NCI-H345 (cell line): ENCODE results near the gene VENTX.
A peak's percentile ranks its signal among the peaks of the same experiment; 100 is the strongest.

ENCODE experiments used
- DNase-seq: peaks from one replicate; lab custom pipeline; 2025; lab: John Stamatoyannopoulos, UW

VENTX gene

DNA sequence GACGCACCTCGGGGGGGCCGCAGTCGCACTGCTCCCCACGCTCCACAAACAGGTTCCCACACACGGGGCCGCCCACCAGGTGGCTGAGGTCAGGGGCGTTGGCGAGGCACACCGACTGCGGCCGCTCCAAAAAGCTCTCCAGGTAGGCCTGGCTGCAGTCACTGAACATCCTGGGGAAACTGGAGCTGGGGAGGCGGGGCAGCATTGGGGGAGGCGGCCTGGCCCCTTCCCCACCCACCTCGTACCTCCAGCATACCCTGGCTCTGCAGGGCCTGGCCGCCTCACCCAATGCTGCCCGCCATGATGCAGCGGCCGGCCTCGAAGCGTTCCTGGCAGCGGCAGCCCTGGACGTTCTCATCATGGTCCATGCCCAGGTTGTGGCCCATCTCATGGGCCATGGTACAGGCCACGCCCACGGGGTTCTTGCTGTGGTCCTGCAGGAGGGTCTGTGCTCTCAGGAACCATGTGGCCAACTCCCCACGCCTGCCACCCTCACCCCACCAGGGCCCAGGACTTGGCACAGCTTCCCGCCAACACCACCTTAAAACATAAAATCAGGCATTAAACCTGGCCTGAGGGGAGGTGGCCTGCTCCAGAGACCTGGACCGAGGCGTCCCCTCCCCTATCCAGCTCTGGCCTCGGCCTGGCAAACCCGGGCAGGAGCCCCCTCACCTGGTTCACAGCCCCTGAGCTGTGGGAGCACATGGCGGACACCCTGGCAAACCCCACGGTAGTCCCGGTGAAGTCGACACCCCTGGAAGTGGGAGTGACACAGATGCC, 34.1 kb downstream of the VENTX start:
- no peak for DNase-seq

DNA sequence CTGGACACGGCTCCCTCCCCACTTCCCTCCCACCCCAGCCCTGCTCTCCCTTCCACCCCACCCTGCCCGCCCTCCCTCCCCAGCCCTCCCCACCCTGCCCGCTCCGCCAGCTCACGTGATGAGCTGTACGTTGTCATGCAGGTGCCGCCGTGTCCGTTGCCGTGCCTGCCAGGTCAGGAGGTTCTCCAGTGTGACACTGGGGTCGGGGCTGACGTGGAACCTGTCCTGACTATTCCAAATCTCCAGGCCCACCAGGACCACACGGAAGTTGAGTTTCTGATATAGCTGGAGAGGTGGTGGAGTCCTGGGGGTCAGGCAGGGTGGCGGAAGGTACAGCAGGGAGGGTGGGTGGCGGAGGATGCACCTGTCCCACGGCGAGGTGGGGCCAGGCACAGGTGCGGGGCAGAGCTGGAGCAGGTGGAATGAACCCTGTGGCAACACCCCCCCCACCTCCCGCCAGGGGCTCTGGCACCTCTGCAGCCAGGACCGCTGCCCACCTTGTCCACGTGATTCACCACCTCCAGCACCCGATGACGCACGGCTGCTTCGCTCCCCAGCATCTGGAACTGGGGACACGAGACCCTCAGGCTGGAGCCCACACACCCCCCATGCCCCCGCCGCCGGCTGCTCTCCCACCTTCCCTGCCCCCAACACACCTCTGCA, 34.8 kb downstream of the VENTX start:
- DNase-seq, result no peak

DNA sequence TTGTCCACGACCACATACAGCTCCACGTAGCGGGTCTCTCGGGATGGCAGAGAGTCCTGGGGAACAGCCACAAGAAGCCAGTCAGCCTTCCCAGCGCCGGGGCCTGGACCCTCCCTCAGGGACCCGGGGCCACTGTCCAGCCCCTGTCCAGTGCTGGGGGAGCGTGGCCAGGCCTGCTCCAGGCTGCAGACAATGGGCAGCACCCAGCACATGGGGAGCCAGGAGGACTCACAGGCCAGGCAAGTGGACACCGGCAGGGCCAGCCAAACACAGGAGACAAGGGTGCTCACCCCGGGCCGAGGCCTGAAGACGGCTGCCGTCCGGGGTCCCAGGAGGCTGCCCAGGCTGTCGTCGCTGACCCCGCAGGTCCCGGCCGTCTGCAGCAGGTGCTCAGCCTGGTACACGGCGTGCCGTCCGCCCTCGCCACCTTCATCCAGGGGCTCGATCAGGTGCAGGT, 35.3 kb downstream of the VENTX start:
- no peak for DNase-seq

- no peak for DNase-seq
Observed at GRCh38 chr10:133273534-133274143, 36.0 kb downstream of the VENTX start.

- DNase-seq, result no peak
Observed at GRCh38 chr10:133274751-133275683, 37.4 kb downstream of the VENTX start.

- DNase-seq, result no peak
Observed at GRCh38 chr10:133275684-133276092, 38.0 kb downstream of the VENTX start.

- DNase-seq, result no peak
Observed at GRCh38 chr10:133276100-133276434, 38.4 kb downstream of the VENTX start.

- DNase-seq, result peak; percentile 9
Observed at GRCh38 chr10:133276435-133277201, 39.0 kb downstream of the VENTX start, which contains the start of gene ADAM8. ADAM8 (minus strand) TSS chr10:133276868; CDS start chr10:133276817, 51 bp downstream.

GRCh38 chr10:133277277-133277992, 39.8 kb downstream of the VENTX start:
- DNase-seq, result no peak

DNA sequence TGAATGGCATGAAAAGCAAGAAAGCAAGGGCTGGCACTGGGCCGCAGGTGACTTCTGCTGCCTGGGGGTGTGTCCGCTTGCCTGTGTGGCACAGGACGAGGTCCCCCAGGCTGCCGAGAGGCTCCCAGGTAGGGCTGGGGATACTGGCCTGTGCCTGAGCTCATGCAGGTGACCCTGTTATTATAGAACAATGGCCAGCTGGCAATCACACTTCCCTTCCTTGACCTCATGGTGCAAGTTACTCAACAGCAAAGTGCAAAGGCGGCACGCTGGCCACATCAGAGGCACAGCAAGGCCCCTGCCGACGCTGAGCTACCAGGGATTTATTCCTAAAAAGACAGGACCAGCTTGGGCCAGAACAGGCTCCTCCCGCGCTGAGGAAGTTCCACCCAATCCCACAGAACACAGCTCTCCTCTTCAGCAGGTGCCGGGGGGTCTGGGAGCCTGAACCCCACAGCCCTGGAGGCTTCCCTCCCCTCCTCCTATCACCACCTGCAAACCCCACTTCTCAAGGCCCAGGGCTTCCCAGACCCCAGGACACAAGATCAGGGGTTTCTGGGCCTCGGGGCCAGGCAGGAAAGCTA, 40.4 kb downstream of the VENTX start:
- no peak for DNase-seq

DNA sequence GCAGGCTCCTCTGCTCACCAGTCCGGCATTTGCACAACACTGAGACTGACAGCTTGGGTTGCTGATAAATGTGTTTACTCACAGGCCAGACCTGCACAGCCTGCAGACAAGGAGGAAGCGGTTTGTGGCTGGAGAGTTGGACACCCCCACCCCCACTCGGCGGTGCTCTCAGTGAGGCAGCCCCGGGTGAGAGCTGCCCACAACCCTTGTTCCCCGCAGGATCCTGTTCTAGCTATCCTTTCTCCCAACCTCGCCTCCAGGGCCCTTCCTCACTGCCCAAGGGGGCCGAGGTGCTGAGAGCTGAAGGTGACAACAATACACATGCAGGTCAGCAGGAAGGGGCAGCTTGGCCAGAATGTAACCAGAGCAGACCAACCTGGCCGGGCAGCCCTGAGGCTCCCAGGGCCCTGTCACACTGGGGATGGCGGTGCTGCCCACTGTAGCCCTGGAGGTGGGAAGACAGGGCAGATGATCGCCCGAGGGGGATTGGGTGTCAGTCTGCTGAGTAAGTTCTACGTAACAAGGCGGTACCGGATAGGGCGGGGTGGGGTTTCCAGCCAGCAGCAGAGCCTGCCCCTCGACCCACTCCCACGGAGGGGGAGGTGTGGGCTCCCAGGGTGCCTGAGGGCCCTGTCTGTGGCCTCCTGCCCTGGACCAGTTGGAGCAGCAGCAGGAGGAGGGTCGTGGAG, 41.1 kb downstream of the VENTX start:
- DNase-seq, result no peak

GRCh38 chr10:133279326-133280226, 41.9 kb downstream of the VENTX start:
- DNase-seq, result no peak

DNA sequence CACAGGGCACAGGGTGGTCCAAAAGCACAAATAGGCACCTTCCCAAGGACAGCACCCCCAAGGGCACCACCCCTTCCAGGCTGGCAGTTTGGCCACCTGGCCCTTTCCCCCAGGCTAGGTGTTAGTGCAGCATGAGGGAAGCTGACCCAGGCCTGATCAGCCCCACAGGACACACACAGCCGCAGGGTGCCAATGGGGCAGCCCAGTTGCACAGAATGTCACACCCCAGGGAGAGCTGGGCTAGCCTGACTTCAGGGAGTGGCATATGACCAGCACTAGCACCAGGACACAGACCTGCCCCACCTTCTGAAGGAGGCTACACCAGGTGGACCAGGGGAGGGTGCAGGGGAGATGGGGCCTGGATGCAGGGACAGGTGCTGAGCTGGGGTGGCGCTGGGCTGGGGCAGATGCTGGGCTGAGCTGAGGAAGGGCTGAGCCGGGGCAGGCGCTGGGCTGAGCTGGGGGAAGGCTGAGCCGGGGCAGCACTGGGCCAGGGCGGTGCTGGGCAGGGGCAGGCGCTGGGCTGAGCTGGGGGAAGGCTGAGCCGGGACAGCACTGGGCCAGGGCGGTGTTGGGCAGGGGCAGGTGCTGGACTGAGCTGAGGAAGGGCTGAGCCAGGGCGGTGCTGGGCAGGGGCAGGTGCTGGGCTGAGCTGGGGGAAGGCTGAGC, 42.9 kb downstream of the VENTX start:
- DNase-seq, result no peak

- no peak for DNase-seq
Observed at GRCh38 chr10:133281084-133281483, 43.4 kb downstream of the VENTX start.

DNA sequence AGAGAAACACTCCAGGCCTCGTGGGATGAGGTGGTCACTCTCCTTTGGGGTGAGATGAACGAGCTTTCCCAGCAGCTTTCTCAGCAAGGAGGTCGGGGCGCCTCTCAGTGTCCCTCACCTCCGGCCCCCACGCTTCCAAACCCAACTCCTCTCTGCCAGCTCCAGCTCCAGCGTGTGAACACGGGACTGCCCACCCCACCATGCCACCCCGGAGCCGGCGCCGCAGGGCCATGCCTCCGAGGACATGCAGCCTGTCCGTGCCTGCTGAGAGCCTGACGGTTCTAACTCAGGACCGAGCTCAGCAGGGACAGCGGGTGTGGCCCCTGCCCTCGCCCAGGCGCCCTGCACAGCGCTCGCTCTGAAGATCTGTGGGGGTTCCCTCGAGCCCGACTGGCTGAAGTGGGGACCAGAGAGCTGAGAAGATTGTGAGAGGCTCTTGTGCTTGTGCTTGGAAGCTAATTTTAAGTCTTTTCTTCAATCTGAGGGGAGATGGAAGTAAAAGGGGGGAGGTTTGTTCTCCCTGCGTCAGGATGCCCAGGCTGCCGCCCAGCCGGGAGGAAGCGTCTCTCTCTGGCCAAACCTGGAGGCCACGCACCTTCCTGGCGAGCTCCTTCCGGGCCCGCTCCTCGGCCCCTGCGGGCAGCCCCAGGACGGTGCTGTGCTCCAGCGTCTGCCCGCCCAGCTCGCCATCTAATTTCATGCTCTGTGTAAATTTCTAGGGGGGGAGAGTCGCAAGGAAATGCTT, 44.1 kb downstream of the VENTX start:
- DNase-seq, result no peak

DNA sequence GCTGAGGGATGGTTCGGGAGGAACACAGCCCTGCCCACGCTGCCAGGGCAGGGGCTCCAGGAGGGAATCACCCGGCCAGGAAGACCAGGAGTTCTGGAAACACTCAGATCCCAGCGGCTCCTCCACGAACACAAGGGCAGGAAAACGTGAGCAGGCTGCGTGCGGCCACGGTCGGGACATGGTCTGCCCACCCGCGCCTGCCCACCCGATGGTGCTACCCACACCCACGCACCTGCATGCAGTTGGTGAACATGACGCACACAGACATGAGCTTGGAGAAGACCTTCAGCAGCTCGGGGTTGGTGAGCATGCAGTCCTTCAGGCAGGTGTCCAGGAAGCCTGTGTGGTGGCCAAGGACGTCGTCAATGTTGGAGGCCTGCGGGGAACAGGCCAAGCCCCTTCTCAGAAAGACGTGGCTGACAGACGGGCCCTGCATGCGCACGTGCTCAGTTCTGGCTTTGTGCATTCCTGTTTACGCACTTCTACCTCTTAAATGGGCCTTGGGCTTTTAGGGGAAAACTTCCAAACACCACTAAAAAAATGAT, 45.3 kb downstream of the VENTX start:
- DNase-seq, result no peak

DNA sequence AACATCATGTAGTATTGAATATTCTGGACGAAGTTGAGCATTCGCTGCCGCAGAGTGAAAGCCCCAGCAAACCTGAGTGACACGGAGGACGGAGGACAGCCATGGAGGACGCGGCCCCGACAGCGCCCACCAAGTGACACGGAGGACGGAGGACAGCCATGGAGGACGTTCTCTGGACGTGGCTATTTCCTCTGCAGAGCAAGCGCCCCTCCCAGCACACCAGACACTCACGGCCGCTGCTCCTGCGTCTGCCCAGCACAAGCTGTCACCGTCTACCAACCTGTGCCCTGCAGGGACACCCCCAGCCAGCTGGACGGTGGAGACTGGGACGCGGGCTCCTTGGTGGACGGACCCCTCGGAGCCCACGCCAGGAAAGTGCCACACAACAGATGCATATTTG, 46.3 kb downstream of the VENTX start:
- DNase-seq, result no peak
